Right kidney (tissue), 1 donor: ENCODE results near the gene ZNF438.
"Not testable (repeated sequence)": the region's sequence is repeated elsewhere in the genome, so short reads cannot be mapped to it uniquely, and the experiment has no call there.

Source experiments
- DNase-seq: peaks from one replicate; pipeline ENCODE4 v3.0.0-alpha.2; 2016

ZNF438 gene

DNA sequence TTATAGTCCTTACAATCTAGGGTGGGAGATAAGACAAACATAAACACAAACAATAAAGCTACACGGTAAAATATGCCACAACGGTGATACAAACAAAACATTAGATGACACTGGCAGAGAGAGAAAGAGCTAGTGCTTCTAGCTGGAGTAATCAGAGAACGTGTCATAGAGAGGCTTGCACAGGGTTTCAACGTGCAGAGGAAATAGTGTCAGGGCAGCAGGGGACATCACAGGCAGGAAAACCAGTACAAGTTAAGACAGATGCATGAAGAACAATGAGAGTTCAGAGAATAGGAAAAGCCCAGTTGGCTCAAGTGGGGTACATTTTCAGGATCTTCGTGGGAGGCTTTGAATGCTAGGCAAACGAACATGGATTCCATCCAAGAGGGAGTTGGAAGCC lies 91.4 kb downstream of the ZNF438 start:
- DNase-seq: no peak

DNA sequence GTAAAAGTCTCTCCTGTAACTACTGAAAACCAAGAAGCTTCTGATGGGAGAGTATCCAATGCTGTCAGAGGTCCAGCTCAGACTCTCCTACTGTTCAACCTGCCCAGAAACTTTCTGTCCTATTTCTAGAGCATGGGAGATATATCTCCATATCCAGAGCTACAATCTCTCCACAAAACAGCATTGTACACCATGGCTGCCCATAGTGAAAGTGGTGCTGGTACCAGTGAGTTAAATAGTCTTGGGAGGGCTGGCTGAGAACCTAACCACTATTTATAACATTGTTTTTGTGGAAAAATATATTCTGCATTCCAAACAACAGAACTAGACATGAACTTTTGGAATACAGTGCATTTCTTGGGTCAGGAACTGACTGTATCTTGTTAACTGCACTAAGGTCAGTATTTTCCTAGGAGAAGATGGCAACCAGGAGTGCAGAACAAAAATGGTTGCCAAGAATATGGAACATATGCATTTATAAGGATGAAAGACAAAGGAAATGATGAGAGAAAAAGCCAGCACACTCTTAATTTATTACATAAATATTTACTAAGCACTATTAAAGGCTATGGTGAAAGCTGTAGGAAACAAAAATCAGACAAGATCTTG lies 91.9 kb downstream of the ZNF438 start:
- DNase-seq: no peak

DNA sequence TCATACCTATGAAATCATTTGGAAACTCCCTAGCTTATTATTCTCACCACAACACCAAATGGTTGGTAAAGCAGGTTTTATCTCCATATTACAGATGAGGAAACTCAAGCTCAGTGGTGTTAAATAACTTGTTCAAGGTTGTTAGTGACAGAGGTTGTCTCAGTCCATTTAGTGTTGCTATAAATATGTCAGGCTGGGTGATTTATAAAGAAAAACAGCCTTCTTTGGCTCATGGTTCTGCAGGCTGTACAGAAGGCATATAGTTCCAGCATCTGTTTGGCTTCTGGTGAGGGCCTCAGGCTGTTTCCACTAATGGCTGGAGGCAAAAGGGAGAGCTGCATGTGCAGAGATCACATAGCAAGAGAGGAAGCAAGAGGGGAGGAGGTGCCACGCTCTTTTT lies 96.6 kb downstream of the ZNF438 start:
- DNase-seq: no peak

DNA sequence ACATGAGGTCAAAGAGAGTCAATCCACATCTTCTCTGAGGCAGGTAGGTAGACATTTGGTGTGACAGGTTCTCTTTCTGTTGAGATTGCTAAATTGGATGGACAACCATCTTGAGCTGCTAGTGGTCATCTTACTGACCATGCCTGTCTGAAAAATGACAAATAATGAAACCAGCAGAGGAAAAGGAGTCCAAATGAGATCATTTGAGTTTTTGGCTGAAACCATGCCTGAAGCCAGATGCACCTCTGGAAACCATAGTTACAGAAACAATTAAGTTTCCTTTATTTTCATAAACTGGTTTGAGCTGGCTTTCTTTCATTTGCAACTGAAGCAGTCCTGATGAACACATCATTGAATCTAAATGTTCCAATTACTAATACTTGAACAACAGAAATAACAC lies 100.6 kb downstream of the ZNF438 start:
- DNase-seq: no peak

GRCh38 chr10:30929901-30930520 lies 101.7 kb downstream of the ZNF438 start:
- no peak for DNase-seq

DNA sequence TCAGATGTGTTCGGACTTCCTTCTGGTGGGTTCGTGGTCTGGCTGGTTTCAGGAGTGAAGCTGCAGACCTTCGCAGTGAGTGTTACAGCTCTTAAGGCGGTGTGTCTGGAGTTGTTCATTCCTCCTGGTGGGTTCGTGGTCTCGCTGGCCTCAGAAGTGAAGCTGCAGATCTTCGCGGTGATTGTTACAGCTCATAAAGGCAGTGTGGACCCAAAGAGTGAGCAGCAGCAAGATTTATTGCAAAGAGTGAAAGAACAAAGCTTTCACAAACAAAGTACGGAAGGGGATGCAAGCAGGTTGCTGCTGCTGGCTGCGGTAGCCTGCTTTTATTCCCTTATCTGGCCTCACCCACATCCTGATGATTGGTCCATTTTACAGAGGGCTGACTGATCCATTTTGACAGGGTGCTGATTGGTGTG lies 102.3 kb downstream of the ZNF438 start:
- not testable (repeated sequence) for DNase-seq

DNA sequence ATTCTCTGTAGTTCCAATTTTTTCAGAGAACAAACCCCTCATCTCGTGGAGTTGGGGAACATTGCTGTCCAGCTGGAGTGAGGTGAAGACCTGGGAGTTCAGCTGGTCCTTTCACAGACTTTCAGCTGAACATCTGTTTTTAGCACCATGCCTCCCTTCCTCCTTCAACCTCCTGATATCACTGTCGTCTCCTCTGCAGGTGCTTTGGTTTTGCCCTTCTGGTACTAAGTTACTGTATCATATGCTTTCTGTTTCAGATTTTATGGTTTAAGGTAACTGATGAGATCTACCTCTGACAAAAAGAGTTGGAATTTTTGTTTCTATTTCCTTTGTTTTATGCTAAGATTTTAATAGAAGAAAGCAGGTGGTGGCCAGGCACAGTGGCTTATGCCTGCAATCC lies 102.9 kb downstream of the ZNF438 start:
- no peak for DNase-seq

DNA sequence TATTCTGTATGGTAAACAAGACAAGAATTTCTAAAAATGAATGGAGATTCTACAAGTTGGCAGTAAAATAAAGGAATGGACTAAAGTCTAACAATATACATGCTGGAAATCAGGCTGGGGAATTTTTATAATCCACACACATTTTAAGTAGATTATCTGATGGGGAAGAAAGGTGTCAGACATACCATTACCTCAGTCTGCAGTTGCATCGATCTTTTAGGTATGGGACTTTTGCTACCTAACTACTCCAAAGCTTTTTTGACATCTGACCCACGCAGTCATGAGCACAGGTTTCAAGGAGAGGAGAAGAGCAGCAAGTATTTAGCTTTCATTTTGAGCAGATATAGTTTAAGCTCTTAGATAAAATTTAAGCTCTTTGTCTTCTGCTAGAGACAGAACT lies 113.0 kb downstream of the ZNF438 start:
- no peak for DNase-seq

GRCh38 chr10:30917789-30918188 lies 113.9 kb downstream of the ZNF438 start:
- DNase-seq: no peak

DNA sequence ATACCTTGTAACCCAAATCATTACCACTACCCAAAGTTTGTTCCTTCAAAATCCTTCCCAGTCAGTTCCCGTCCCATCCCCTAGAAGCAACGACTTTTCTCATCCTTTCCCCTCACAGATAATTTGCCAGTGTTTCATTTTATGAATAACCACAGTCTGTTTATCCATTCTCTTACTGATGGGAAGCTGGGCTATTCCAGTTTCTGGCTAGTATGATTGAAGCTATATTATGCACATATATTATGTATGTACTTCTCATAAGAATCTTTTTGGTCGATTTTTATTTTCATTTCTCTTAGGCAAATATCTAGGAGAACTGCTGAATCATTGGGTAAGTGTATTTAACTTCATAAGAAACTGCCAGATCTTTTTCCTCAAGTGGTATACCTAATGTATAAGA lies 114.6 kb downstream of the ZNF438 start:
- no peak for DNase-seq

DNA sequence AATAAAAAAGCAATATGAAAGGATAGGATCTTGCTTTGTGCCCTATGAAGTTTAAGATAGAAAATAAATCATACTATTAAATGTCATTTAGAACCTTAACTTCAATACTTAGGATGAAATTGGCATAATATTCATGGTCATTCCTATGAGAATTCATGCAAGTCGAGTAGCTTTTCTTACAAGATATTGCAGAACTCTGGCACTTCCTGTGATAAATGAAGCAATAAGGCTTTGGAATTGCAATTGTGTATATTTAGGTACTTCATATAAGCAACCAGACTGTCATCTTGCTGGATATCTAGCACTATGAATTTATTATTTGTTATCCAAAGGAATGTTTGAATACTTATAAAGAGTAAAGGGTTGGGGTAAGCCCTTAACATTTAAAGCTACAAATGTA lies 116.5 kb downstream of the ZNF438 start:
- DNase-seq: no peak

DNA sequence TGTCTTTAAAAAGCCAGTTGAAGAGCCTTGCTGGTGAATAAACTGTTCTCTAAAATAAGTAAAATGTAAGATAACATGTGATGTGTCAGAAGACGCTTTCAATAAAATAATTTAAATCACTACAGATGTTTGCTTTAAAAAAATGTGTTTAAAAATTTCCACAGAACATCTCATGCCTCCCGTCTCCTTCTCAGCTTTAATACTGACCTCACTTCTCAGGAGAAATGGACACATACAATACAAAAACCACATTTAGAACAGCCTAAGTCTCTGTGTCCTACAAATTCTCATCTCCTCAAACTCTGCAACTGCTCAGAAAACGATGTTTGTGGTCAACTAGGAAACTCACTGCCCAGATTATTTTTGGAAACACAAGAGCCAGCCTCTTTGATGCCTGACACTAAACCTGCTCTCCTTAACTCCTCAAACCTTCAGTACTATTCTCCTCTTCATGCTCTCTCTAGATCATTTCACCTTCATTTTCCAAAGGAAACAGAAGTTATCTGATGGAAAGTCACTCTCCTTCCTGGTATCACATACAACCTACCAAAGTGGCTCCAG lies 120.3 kb downstream of the ZNF438 start:
- no peak for DNase-seq

GRCh38 chr10:30903397-30904138 lies 128.1 kb downstream of the ZNF438 start:
- no peak for DNase-seq

GRCh38 chr10:30902621-30903396 lies 128.9 kb downstream of the ZNF438 start:
- DNase-seq: no peak

DNA sequence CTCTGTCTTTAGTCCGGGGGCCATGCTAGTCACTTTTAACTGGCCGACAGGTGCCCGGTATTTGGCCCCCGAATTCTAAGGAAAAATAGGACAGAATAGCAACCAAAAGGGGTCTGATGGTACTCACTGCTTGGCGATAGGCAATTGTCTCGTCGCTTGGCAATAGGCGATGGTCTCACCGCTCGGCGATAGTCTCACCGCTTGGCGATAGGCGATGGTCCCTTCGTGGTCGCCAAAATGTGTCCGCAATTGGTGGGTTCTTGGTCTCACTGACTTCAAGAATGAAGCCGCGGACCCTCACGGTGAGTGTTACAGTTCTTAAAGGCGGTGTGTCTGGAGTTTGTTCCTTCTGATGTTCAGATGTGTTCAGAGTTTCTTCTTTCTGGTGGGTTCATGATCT lies 130.2 kb downstream of the ZNF438 start:
- not testable (repeated sequence) for DNase-seq

GRCh38 chr10:30898964-30899363 lies 132.7 kb downstream of the ZNF438 start:
- no peak for DNase-seq

- no peak for DNase-seq
These were observed 134.1 kb downstream of the ZNF438 start for GRCh38 chr10:30897547-30897946.

DNA sequence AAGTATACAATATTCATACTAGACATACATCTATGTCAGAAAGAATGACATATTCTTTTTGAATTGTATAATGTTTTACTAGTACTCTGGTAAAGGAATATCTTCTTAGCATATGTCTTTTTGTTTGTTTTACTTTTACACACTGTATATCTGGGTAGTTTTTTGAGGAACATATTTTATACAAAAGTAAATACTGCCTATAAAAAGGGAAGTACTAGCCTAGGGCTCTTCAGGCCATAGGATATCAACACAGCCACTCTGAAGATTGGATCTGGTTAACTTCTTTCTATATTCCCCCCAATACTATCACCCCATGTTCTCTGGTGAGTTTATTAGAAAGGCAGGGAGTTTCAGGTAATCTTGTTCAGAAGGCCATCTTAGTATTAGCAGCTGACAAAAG lies 134.6 kb downstream of the ZNF438 start:
- DNase-seq: no peak

- no peak for DNase-seq
These were observed 137.4 kb downstream of the ZNF438 start for GRCh38 chr10:30894221-30894620.

- DNase-seq: no peak
These were observed 138.5 kb downstream of the ZNF438 start for GRCh38 chr10:30893208-30893607.

DNA sequence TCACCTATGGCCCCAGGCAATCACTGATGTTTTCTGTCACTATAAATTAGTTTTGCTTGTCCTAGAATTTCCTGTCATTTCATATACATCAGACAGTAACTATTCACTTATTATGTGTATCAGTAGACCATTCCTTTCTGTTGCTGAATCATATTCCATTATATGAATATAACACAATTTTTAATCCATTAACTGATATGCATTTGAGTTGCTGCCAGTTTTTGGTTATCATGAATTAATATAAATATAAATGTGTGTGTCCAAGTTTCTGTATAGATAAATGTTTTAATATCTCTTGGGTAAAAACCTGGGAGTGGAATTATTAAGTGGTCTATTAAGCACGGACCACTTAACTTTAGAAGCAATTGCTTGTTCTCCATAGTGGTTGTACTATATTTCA lies 143.8 kb downstream of the ZNF438 start:
- no peak for DNase-seq

DNA sequence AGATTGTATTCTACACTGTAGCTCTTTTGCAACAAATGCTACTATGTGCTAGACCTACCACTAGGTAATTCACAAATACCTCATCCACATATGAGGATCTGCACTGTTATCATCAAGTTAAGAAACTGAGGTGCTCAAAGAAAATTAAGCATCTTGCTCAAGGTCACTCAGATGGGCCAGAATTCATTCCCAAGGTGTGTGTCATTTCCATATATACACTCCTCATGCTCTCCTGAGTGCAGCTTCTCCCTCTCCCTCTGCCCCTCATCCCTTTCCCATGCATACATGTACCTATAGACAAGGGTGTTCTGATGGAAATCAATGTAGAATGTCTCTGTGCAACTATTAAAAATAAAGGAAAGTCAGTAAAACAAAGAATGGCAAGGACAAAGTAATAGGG lies 146.2 kb downstream of the ZNF438 start:
- DNase-seq: no peak

DNA sequence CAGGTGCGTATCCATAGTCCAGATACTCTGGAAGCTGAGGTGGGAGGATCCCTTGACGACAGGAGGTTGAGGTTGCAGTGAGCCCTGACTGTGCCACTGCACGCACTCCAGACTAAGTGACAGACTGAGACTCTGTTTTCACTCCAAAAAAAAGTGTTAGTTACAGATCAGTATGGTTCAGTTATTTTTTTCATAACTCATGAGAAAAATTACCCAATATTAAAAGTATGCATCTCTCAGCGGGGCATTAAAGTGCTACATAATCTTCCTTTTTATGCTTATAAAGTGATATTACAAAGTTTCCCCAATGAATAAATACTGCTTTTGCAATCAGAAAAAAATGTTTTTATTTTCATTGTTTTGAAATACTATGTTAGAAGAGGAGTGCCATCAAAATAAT lies 147.9 kb downstream of the ZNF438 start:
- DNase-seq: no peak
